ENCODE measurements around the gene KRT27.
A peak's percentile ranks its signal among the peaks of the same experiment; 100 is the strongest.

Gene KRT27

GRCh38 chr17:40782450-40782849 is at the start of gene KRT27:
KRT27 (minus strand) TSS chr17:40782550; CDS start chr17:40782493, 57 bp downstream.
- H3K4me3 ChIP-seq (ENCODE audit: low read length): no peak within 1 kb of the TSS
- TF ChIP-seq ZNF274 (IDR thresholded peaks at IDR 0.05; ENCODE audit: low read depth, low read length): no peak

DNA sequence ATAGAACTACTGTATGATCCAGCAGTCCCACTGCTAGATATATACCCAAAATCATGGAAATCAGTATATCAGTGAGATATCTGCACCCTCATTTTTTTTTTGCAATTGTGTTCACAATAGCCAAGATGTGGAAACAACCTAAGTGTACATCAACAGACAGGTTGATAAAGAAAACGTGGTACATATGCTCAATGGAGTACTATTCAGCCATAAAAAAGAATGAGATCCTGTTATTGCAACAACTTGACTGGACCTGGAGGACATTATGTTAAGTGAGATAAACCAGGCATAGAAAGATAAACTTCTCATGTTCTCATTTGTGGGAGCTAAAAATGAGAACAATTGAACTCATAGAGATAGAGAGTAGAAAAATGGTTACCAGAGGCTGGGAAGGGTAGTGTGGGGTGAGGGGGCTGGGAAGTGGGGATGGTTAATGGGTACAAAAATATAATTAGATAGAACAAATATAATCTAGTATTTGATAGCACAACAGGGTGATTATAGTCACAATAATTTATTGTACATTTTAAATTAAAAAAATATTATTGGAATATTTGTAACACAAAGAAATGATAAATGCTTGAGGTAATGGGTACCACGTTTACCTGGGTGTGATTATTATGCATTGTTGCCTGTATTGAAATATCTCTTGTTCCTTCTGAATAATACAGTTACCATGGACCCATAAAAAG is 47.9 kb upstream of the KRT27 start:
- H3K4me3 ChIP-seq (ENCODE audit: low read length): no peak overlapping the region
- TF ChIP-seq ZNF274 (IDR thresholded peaks at IDR 0.05; ENCODE audit: low read depth, low read length): no peak

DNA sequence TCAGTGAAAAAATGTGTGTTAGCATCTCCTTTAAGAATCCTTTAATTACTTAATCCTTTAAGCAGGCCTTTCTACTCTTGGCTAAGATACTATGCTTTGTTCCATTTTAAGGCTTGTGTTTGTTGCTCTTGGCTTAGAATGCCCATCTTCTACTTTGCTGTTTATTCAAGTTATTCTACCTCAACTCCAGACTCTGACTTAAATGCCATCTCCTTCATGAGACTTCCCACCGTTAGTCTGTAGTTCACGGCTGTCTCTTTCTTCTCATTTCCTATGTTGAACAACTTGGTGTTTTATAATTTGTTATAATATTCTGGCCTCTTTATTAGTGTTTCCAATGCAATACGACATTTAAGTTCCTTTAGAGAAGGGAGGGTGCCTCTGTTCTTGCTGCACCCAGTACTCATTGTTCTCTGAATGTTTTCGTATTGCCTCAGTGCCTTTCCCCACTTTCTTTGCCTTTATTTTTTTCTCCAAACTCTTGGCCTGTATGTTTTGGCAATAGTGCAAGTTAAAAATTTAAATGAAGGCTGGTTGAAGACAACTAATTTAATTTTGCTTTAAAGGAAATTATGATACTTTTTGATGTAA is 46.2 kb upstream of the KRT27 start:
- H3K4me3 ChIP-seq (ENCODE audit: low read length): no peak overlapping the region
- no peak for TF ChIP-seq ZNF274 (IDR thresholded peaks at IDR 0.05; ENCODE audit: low read depth, low read length)

DNA sequence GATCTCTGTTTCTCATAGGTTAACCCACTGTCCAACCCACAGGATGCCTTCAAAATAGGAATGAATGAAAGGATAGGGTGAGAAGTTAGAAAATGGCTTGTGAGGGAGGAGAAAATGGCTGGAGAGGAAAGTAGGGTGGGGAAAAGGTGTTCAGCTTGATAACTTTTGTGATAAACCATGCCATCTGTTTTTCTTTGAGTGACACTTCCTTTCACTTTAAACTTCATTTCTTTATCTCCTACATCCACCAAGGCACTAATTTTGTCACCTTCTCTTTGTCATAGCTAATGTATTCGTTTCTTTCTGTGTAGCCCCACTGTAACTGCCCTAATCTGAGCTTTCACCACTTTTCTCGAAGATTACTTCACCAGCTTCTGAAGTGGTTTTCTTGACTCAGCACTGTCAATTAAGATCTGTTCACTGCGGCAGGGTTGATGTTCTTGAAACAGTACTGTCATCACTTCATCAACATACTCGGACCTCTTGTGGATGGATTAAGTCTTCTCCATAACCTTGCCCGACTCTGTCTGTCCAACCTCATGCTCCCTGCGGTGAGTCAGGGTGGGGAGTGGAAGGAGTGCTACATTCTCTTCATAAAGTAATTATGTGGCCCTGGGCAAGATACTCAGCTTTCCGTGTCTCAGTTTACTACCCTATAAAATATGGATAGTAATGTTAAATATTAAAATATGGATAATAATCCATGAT is 45.5 kb upstream of the KRT27 start:
- no peak for TF ChIP-seq ZNF274 (IDR thresholded peaks at IDR 0.05; ENCODE audit: low read depth, low read length)
- no peak overlapping the region for H3K4me3 ChIP-seq (ENCODE audit: low read length)

- no peak for TF ChIP-seq ZNF274 (IDR thresholded peaks at IDR 0.05; ENCODE audit: low read depth, low read length)
- no peak overlapping the region for H3K4me3 ChIP-seq (ENCODE audit: low read length)
Observed at GRCh38 chr17:40825599-40825998, 43.2 kb upstream of the KRT27 start.

- H3K4me3 ChIP-seq (ENCODE audit: low read length): no peak overlapping the region
- TF ChIP-seq ZNF274 (IDR thresholded peaks at IDR 0.05; ENCODE audit: low read depth, low read length): no peak
Observed at GRCh38 chr17:40824015-40824832, 41.9 kb upstream of the KRT27 start.

GRCh38 chr17:40822132-40822812 is 39.9 kb upstream of the KRT27 start, which contains the start of gene KRT10:
KRT10 (minus strand) TSS chr17:40822614; CDS start chr17:40822585, 29 bp downstream.
- no peak within 1 kb of the TSS for H3K4me3 ChIP-seq (ENCODE audit: low read length)
- TF ChIP-seq ZNF274 (IDR thresholded peaks at IDR 0.05; ENCODE audit: low read depth, low read length): no peak

DNA sequence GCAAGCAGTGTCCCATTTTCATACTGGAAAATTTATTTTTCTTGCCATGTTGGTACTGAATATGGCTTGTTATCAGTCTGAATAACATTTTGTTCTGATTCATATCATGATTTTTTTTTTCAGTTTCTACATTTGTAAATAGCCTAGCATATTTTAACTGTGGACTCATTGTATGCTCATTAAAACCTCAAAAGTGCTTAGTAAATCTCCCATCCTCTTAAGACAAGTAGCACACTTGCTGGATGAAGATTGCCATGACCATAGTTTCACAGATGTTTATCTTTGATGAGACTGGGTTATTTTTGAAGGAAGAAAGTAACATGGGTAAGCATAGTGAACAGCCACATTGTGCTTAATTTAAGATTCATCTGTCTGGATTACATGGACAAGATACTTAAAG is 39.2 kb upstream of the KRT27 start:
- TF ChIP-seq ZNF274 (IDR thresholded peaks at IDR 0.05; ENCODE audit: low read depth, low read length): no peak
- H3K4me3 ChIP-seq (ENCODE audit: low read length): no peak overlapping the region

- H3K4me3 ChIP-seq (ENCODE audit: low read length): no peak overlapping the region; the same call in 1 of the 2 replicates
- no peak for TF ChIP-seq ZNF274 (IDR thresholded peaks at IDR 0.05; ENCODE audit: low read depth, low read length)
Observed at GRCh38 chr17:40820228-40820838, 38.0 kb upstream of the KRT27 start.

- no peak for TF ChIP-seq ZNF274 (IDR thresholded peaks at IDR 0.05; ENCODE audit: low read depth, low read length)
- peak overlapping the region; percentile 98 for H3K4me3 ChIP-seq (ENCODE audit: low read length)
Observed at GRCh38 chr17:40819528-40820125, 37.3 kb upstream of the KRT27 start.

DNA sequence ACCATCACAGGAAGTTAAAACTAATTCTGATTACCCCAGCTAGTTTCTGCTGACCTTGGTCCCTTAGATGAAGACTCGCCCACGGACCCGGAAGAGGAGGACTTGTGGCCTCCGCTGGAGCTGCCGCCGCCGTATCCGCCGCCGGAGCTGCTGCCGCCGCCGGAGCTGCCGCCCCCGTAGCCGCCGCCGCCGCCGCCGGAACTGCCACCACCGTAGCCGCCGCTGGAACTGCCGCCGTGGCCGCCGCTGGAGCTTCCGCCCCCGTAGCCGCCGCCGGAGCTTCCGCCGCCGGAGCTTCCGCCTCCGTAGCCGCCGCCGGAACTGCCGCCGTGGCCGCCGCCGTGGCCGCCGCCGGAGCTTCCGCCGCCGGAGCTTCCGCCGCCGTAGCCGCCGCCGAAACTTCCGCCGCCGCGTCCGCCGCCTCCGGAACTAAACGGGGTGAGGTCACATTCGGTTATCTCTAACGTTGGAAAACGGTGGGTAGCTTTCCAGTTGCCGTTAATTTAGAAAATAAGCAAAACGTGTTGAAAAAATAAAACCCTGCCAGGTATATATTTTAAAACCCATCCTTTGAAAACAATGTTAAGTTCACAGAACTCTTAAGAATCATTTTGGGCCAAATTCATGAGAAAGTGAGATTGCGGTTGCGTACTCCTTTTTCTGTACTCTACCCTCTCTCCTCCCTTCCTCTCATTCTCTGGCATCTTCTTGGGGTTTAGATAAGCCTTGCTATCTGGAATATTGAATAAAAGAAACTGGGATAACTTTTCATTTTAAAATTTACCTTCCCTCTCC is 36.6 kb upstream of the KRT27 start:
- H3K4me3 ChIP-seq (ENCODE audit: low read length): peak overlapping the region; percentile 98
- TF ChIP-seq ZNF274 (IDR thresholded peaks at IDR 0.05; ENCODE audit: low read depth, low read length): no peak

DNA sequence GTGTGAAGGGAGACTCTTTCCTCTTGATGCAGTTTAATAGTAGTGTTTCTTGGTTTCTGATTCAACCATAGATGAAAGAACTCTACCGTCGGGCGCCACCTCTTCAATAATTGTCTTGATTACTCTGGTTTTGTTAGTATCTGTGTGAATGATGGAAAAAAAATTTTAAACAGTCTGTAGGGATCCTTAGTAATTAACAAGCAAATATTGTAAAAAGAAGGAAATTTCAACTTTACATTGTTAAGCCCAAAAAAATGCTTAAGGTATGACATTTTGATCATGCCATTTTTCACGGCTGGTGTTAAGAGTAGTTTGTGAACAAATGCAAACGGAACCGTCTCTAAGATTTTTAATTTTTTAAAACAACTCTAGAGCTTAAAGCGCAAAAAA is 36.0 kb upstream of the KRT27 start:
- TF ChIP-seq ZNF274 (IDR thresholded peaks at IDR 0.05; ENCODE audit: low read depth, low read length): no peak
- peak overlapping the region; percentile 89 for H3K4me3 ChIP-seq (ENCODE audit: low read length)

Data from GM08714 (cell line).